Measurements from ENCODE around the gene ATG4C. TPM values are rescaled to one million over a fixed set of nuclear protein-coding genes. Genes with fewer than 3 reads are reported as not detected.
"Not testable (repeated sequence)": the region's sequence is repeated elsewhere in the genome, so short reads cannot be mapped to it uniquely, and the experiment has no call there.

The ATG4C gene
- total and polyA plus RNA-seq, 2 experiments from 2014 or later = 7.2 to 10.6 TPM

GRCh38 chr1:62826901-62827300, 43.0 kb downstream of the ATG4C start:
- Histone ChIP-seq H3K79me2 (no peaks in the 10 kb centered on the region), H3K9me2 (replicated peaks; ENCODE audit: insufficient read depth) (no peaks in the 10 kb centered on the region), H3K9me3 (ENCODE audit: low read depth) (no peaks in the 10 kb centered on the region), H4K20me1 (ENCODE audit: insufficient read depth, poor library complexity, severe bottlenecking) (no peaks in the 10 kb centered on the region), H3K27ac (no peak overlapping the region), H3K27me3 (no peaks in the 10 kb centered on the region), H3K4me1 (ENCODE audit: insufficient read depth) (no peaks in the 10 kb centered on the region), H2AFZ (no peak overlapping the region), H3K36me3 (replicated peaks; ENCODE audit: insufficient read depth, low read depth) (no peaks in the 10 kb centered on the region), H3K4me3 (no peak overlapping the region), H3K4me2 (no peak overlapping the region)
- no peak for DNase-seq (ENCODE audit: low spot score)
- TF ChIP-seq CTCF (IDR thresholded peaks at IDR 0.05; ENCODE audit: poor library complexity) (no peak), EZH2 (IDR thresholded peaks at IDR 0.05; ENCODE audit: borderline replicate concordance) (no peak), EZH2phosphoT487 (IDR thresholded peaks at IDR 0.05; ENCODE audit: low read depth, severe bottlenecking, unreplicated experiment) (no peak)
- WGBS (ENCODE audit: low lambda C conversion rate, missing lambda C conversion rate) = 98% methylated on average over 2 of the region's 2 CpGs

- H3K9me3 ChIP-seq (ENCODE audit: low read depth); H2AFZ ChIP-seq; H4K20me1 ChIP-seq (ENCODE audit: insufficient read depth, poor library complexity, severe bottlenecking); H3K79me2 ChIP-seq; H3K27me3 ChIP-seq; H3K9me2 ChIP-seq (replicated peaks; ENCODE audit: insufficient read depth); H3K4me2 ChIP-seq; H3K4me3 ChIP-seq; H3K36me3 ChIP-seq (replicated peaks; ENCODE audit: insufficient read depth, low read depth); H3K4me1 ChIP-seq (ENCODE audit: insufficient read depth); H3K27ac ChIP-seq; DNase-seq (ENCODE audit: low spot score): not testable (repeated sequence)
- WGBS (ENCODE audit: low lambda C conversion rate, missing lambda C conversion rate) = 93% methylated on average over 2 of the region's 2 CpGs
Measured at GRCh38 chr1:62827786-62828185, 43.9 kb downstream of the ATG4C start.

- H3K4me1 ChIP-seq (ENCODE audit: insufficient read depth) = no peaks in the 10 kb centered on the region
- WGBS (ENCODE audit: low lambda C conversion rate, missing lambda C conversion rate) = 84% methylated on average over 5 of the region's 5 CpGs
- H4K20me1 ChIP-seq (ENCODE audit: insufficient read depth, poor library complexity, severe bottlenecking) = no peaks in the 10 kb centered on the region
- H3K79me2 ChIP-seq = no peaks in the 10 kb centered on the region
- TF ChIP-seq EZH2 (IDR thresholded peaks at IDR 0.05; ENCODE audit: borderline replicate concordance) (no peak), CTCF (IDR thresholded peaks at IDR 0.05; ENCODE audit: poor library complexity) (no peak), EZH2phosphoT487 (IDR thresholded peaks at IDR 0.05; ENCODE audit: low read depth, severe bottlenecking, unreplicated experiment) (no peak)
- no peak overlapping the region for H3K4me2 ChIP-seq
- no peak overlapping the region for H2AFZ ChIP-seq
- no peak overlapping the region for H3K27ac ChIP-seq
- H3K36me3 ChIP-seq (replicated peaks; ENCODE audit: insufficient read depth, low read depth) = no peaks in the 10 kb centered on the region
- no peak for DNase-seq (ENCODE audit: low spot score)
- H3K9me2 ChIP-seq (replicated peaks; ENCODE audit: insufficient read depth) = no peaks in the 10 kb centered on the region
- H3K27me3 ChIP-seq = no peaks in the 10 kb centered on the region
- no peaks in the 10 kb centered on the region for H3K9me3 ChIP-seq (ENCODE audit: low read depth)
- no peak overlapping the region for H3K4me3 ChIP-seq
Measured at GRCh38 chr1:62832276-62832675, 48.3 kb downstream of the ATG4C start.

- no peaks in the 10 kb centered on the region for H4K20me1 ChIP-seq (ENCODE audit: insufficient read depth, poor library complexity, severe bottlenecking)
- H3K79me2 ChIP-seq = no peaks in the 10 kb centered on the region
- no peaks in the 10 kb centered on the region for H3K4me1 ChIP-seq (ENCODE audit: insufficient read depth)
- no peak overlapping the region for H3K27ac ChIP-seq
- no peaks in the 10 kb centered on the region for H3K36me3 ChIP-seq (replicated peaks; ENCODE audit: insufficient read depth, low read depth)
- DNase-seq (ENCODE audit: low spot score) = no peak
- H3K4me2 ChIP-seq = no peak overlapping the region
- H3K27me3 ChIP-seq = no peaks in the 10 kb centered on the region
- H2AFZ ChIP-seq = no peak overlapping the region
- TF ChIP-seq EZH2 (IDR thresholded peaks at IDR 0.05; ENCODE audit: borderline replicate concordance) (no peak), CTCF (IDR thresholded peaks at IDR 0.05; ENCODE audit: poor library complexity) (no peak), EZH2phosphoT487 (IDR thresholded peaks at IDR 0.05; ENCODE audit: low read depth, severe bottlenecking, unreplicated experiment) (no peak)
- no peaks in the 10 kb centered on the region for H3K9me3 ChIP-seq (ENCODE audit: low read depth)
- no peaks in the 10 kb centered on the region for H3K9me2 ChIP-seq (replicated peaks; ENCODE audit: insufficient read depth)
- H3K4me3 ChIP-seq = no peak overlapping the region
- WGBS (ENCODE audit: low lambda C conversion rate, missing lambda C conversion rate) = 93% methylated on average over 4 of the region's 4 CpGs
Measured at GRCh38 chr1:62833529-62833928, 49.6 kb downstream of the ATG4C start.
